ENCODE results near the gene GPR158. TPM values are rescaled to one million over a fixed set of nuclear protein-coding genes. Genes with fewer than 3 reads are reported as not detected.

GPR158 gene
- total and polyA plus RNA-seq, 4 donors: 0.03 to 0.08 TPM; not detected in 2

DNA sequence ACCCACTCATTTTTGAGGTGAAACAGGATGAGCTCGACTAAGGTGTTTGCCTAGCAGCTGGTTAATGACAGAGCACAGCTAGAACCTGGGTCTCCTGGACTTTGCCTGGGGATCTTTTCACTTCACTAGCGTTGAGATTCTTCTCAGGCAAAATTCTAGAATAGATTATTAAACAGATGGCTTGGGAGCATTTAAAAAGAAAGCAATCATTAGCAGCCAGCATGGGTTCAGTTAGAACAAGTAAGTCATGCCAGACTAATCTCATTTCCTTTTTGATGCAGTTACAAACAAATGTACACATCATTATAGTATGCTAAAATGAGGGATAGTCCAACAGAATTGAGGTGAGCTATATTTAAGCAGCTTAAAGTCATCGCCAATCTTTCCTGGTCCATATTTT, 467.9 kb downstream of the GPR158 start:
- TF ChIP-seq HNF4A (conservative IDR thresholded peaks at IDR 0.05) (no peak), ATF3 (IDR thresholded peaks at IDR 0.05) (no peak), TAF1 (conservative IDR thresholded peaks at IDR 0.05) (no peak), SP1 (IDR thresholded peaks at IDR 0.05) (no peak), RXRA (IDR thresholded peaks at IDR 0.05) (no peak), GABPA (IDR thresholded peaks at IDR 0.05 in 1 of 2, conservative IDR thresholded peaks at IDR 0.05 in 1 of 2) (no peak), YY1 (IDR thresholded peaks at IDR 0.05) (no peak), NR2F2 (IDR thresholded peaks at IDR 0.05) (no peak), MAX (IDR thresholded peaks at IDR 0.05) (no peak), EGR1 (IDR thresholded peaks at IDR 0.05; ENCODE audit: low read depth in 2 of 2) (no peak)
- TF ChIP-seq, protein P1, sequence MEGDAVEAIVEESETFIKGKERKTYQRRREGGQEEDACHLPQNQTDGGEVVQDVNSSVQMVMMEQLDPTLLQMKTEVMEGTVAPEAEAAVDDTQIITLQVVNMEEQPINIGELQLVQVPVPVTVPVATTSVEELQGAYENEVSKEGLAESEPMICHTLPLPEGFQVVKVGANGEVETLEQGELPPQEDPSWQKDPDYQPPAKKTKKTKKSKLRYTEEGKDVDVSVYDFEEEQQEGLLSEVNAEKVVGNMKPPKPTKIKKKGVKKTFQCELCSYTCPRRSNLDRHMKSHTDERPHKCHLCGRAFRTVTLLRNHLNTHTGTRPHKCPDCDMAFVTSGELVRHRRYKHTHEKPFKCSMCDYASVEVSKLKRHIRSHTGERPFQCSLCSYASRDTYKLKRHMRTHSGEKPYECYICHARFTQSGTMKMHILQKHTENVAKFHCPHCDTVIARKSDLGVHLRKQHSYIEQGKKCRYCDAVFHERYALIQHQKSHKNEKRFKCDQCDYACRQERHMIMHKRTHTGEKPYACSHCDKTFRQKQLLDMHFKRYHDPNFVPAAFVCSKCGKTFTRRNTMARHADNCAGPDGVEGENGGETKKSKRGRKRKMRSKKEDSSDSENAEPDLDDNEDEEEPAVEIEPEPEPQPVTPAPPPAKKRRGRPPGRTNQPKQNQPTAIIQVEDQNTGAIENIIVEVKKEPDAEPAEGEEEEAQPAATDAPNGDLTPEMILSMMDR (IDR thresholded peaks at IDR 0.05; ENCODE audit: low read depth, low read length, missing input control): no peak
- Histone ChIP-seq H3K4me3 (ENCODE audit: low read depth in 1 of 3, low read length in 3 of 3) (no peak overlapping the region), H3K27me3 (ENCODE audit: control insufficient read depth in 4 of 4, insufficient read depth in 4 of 4, low read length in 3 of 4) (no peaks in the 10 kb centered on the region), H3K27ac (ENCODE audit: low read depth in 1 of 2, low read length in 2 of 2) (no peak overlapping the region), H3K4me1 (ENCODE audit: control insufficient read depth in 4 of 4, insufficient read depth in 4 of 4, low read length in 3 of 4) (no peaks in the 10 kb centered on the region), H3K9me3 (ENCODE audit: control insufficient read depth in 4 of 4, low read length in 3 of 4) (no peaks in the 10 kb centered on the region), H3K9ac (ENCODE audit: low read depth in 1 of 2, low read length in 2 of 2) (no peak overlapping the region), H3K36me3 (ENCODE audit: control insufficient read depth in 4 of 4, insufficient read depth in 3 of 4, low read depth in 1 of 4, low read length in 3 of 4) (no peaks in the 10 kb centered on the region)
- 60% methylated on average over 3 of the region's 3 CpGs for WGBS
- DNase-seq (ENCODE audit: low spot score): no peak

GRCh38 chr10:25646371-25646770, 471.6 kb downstream of the GPR158 start:
- Histone ChIP-seq H3K27ac (ENCODE audit: low read depth in 1 of 2, low read length in 2 of 2) (no peak overlapping the region), H3K36me3 (ENCODE audit: control insufficient read depth in 4 of 4, insufficient read depth in 3 of 4, low read depth in 1 of 4, low read length in 3 of 4) (no peaks in the 10 kb centered on the region), H3K4me3 (ENCODE audit: low read depth in 1 of 3, low read length in 3 of 3) (no peak overlapping the region), H3K9ac (ENCODE audit: low read depth in 1 of 2, low read length in 2 of 2) (no peak overlapping the region), H3K9me3 (ENCODE audit: control insufficient read depth in 4 of 4, low read length in 3 of 4) (no peaks in the 10 kb centered on the region), H3K27me3 (ENCODE audit: control insufficient read depth in 4 of 4, insufficient read depth in 4 of 4, low read length in 3 of 4) (no peaks in the 10 kb centered on the region), H3K4me1 (ENCODE audit: control insufficient read depth in 4 of 4, insufficient read depth in 4 of 4, low read length in 3 of 4) (no peaks in the 10 kb centered on the region)
- TF ChIP-seq RAD21 (IDR thresholded peaks at IDR 0.05): no peak
- TF ChIP-seq, protein P1 (IDR thresholded peaks at IDR 0.05; ENCODE audit: low read depth, low read length, missing input control): no peak
- no peak for TF ChIP-seq FOXA2 (IDR thresholded peaks at IDR 0.05)
- DNase-seq (ENCODE audit: low spot score): no peak
- 70% methylated on average over 2 of the region's 2 CpGs for WGBS

DNA sequence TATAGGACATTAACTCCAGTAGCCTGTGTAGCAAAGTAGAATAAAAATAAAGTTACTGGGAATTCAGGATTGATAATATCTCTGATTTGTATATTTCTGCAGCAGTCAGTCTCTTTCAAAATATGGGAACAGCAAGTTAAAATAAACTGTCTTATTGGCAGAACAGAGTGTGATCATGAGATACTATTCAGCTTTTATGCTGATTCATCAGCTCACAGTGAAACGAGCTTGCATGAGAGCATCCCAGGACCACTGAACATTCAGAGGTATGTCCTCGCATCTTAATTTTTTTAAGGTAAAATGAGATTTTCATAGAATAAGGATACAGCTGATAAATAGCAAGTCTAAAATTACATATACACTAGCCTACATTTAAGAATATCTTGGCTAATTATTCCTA, 476.7 kb downstream of the GPR158 start:
- H3K9me3 ChIP-seq (ENCODE audit: control insufficient read depth in 4 of 4, low read length in 3 of 4): no peaks in the 10 kb centered on the region
- H3K36me3 ChIP-seq (ENCODE audit: control insufficient read depth in 4 of 4, insufficient read depth in 3 of 4, low read depth in 1 of 4, low read length in 3 of 4): no peaks in the 10 kb centered on the region
- no peak overlapping the region for H3K4me3 ChIP-seq (ENCODE audit: low read depth in 1 of 3, low read length in 3 of 3)
- no peaks in the 10 kb centered on the region for H3K27me3 ChIP-seq (ENCODE audit: control insufficient read depth in 4 of 4, insufficient read depth in 4 of 4, low read length in 3 of 4)
- no peak overlapping the region for H3K9ac ChIP-seq (ENCODE audit: low read depth in 1 of 2, low read length in 2 of 2)
- H3K4me1 ChIP-seq (ENCODE audit: control insufficient read depth in 4 of 4, insufficient read depth in 4 of 4, low read length in 3 of 4): no peaks in the 10 kb centered on the region
- DNase-seq (ENCODE audit: low spot score): no peak
- WGBS: 59% methylated on average over 2 of the region's 2 CpGs
- no peak overlapping the region for H3K27ac ChIP-seq (ENCODE audit: low read depth in 1 of 2, low read length in 2 of 2)
- TF ChIP-seq GABPA (IDR thresholded peaks at IDR 0.05 in 1 of 2, conservative IDR thresholded peaks at IDR 0.05 in 1 of 2): no peak
- TF ChIP-seq HNF4G (IDR thresholded peaks at IDR 0.05): no peak
- TF ChIP-seq YY1 (IDR thresholded peaks at IDR 0.05): no peak
- no peak for TF ChIP-seq FOXA1 (IDR thresholded peaks at IDR 0.05)
- TF ChIP-seq SP1 (IDR thresholded peaks at IDR 0.05): no peak
- TF ChIP-seq ATF3 (IDR thresholded peaks at IDR 0.05): no peak
- TF ChIP-seq MAX (IDR thresholded peaks at IDR 0.05): no peak
- TF ChIP-seq FOXA2 (IDR thresholded peaks at IDR 0.05): no peak
- no peak for TF ChIP-seq NR2F2 (IDR thresholded peaks at IDR 0.05)
- no peak for TF ChIP-seq ZBTB33 (IDR thresholded peaks at IDR 0.05)
- no peak for TF ChIP-seq EGR1 (IDR thresholded peaks at IDR 0.05; ENCODE audit: low read depth in 2 of 2)
- TF ChIP-seq, protein P1 (IDR thresholded peaks at IDR 0.05; ENCODE audit: low read depth, low read length, missing input control): no peak
- no peak for TF ChIP-seq RAD21 (IDR thresholded peaks at IDR 0.05)
- TF ChIP-seq HNF4A (conservative IDR thresholded peaks at IDR 0.05): no peak
